ENCODE data around the gene COL1A1.
A peak's percentile ranks its signal among the peaks of the same experiment; 100 is the strongest.

The COL1A1 gene

GRCh38 chr17:50205111-50205962 lies 3.9 kb upstream of the COL1A1 start:
- Histone ChIP-seq H3K27me3 (replicated peaks; ENCODE audit: control insufficient read depth, insufficient read depth, low read length) (peaks cover 8% of the 10 kb centered on the region), H3K36me3 (ENCODE audit: control insufficient read depth, insufficient read depth, low read length) (no peaks in the 10 kb centered on the region), H3K4me3 (replicated peaks; ENCODE audit: low read depth, low read length) (no peak overlapping the region)
- DNase-seq (ENCODE audit: extremely low read depth, insufficient read length) = no peak
- no peak for TF ChIP-seq CTCF (IDR thresholded peaks at IDR 0.05; ENCODE audit: insufficient read depth, low read length, poor library complexity, severe bottlenecking)

GRCh38 chr17:50204431-50204830 lies 3.0 kb upstream of the COL1A1 start:
- Histone ChIP-seq H3K36me3 (ENCODE audit: control insufficient read depth, insufficient read depth, low read length) (no peaks in the 10 kb centered on the region), H3K27me3 (replicated peaks; ENCODE audit: control insufficient read depth, insufficient read depth, low read length) (peaks cover 8% of the 10 kb centered on the region), H3K4me3 (replicated peaks; ENCODE audit: low read depth, low read length) (no peak overlapping the region)
- no peak for DNase-seq (ENCODE audit: extremely low read depth, insufficient read length)
- no peak for TF ChIP-seq CTCF (IDR thresholded peaks at IDR 0.05; ENCODE audit: insufficient read depth, low read length, poor library complexity, severe bottlenecking)

GRCh38 chr17:50203604-50204345 lies 2.3 kb upstream of the COL1A1 start:
- peaks cover 8% of the 10 kb centered on the region for H3K27me3 ChIP-seq (replicated peaks; ENCODE audit: control insufficient read depth, insufficient read depth, low read length)

GRCh38 chr17:50203086-50203485 lies 1.7 kb upstream of the COL1A1 start:
- Histone ChIP-seq H3K27me3 (replicated peaks; ENCODE audit: control insufficient read depth, insufficient read depth, low read length) (peaks cover 8% of the 10 kb centered on the region), H3K36me3 (ENCODE audit: control insufficient read depth, insufficient read depth, low read length) (no peaks in the 10 kb centered on the region), H3K4me3 (replicated peaks; ENCODE audit: low read depth, low read length) (no peak overlapping the region)
- no peak for TF ChIP-seq CTCF (IDR thresholded peaks at IDR 0.05; ENCODE audit: insufficient read depth, low read length, poor library complexity, severe bottlenecking)
- no peak for DNase-seq (ENCODE audit: extremely low read depth, insufficient read length)

More at GRCh38 chr17:50203604-50204345, 2.3 kb upstream of the COL1A1 start:
- no peak for DNase-seq (ENCODE audit: extremely low read depth, insufficient read length)
- Histone ChIP-seq H3K4me3 (replicated peaks; ENCODE audit: low read depth, low read length) (no peak overlapping the region), H3K36me3 (ENCODE audit: control insufficient read depth, insufficient read depth, low read length) (no peaks in the 10 kb centered on the region)
- TF ChIP-seq CTCF (IDR thresholded peaks at IDR 0.05; ENCODE audit: insufficient read depth, low read length, poor library complexity, severe bottlenecking) = no peak

GRCh38 chr17:50200457-50201275 lies 765 bp downstream of the COL1A1 start:
- peak; percentile 81 for DNase-seq (ENCODE audit: extremely low read depth, insufficient read length)
- H3K27me3 ChIP-seq (replicated peaks; ENCODE audit: control insufficient read depth, insufficient read depth, low read length) = peaks cover 6% of the 10 kb centered on the region
- peak overlapping the region; percentile 53 for H3K4me3 ChIP-seq (replicated peaks; ENCODE audit: low read depth, low read length)
- H3K36me3 ChIP-seq (ENCODE audit: control insufficient read depth, insufficient read depth, low read length) = no peaks in the 10 kb centered on the region
- TF ChIP-seq CTCF (IDR thresholded peaks at IDR 0.05; ENCODE audit: insufficient read depth, low read length, poor library complexity, severe bottlenecking) = peak; percentile 99

Measured in GM06990 (cell line).